ENCODE data around the gene PHACTR4. TPM values are rescaled to one million over a fixed set of nuclear protein-coding genes. Genes with fewer than 3 reads are reported as not detected.
"Not testable (repeated sequence)": the region's sequence is repeated elsewhere in the genome, so short reads cannot be mapped to it uniquely, and the experiment has no call there.

Gene PHACTR4
- total RNA-seq, 2 donors from 2014 or later, result 23.5 to 30.4 TPM

DNA sequence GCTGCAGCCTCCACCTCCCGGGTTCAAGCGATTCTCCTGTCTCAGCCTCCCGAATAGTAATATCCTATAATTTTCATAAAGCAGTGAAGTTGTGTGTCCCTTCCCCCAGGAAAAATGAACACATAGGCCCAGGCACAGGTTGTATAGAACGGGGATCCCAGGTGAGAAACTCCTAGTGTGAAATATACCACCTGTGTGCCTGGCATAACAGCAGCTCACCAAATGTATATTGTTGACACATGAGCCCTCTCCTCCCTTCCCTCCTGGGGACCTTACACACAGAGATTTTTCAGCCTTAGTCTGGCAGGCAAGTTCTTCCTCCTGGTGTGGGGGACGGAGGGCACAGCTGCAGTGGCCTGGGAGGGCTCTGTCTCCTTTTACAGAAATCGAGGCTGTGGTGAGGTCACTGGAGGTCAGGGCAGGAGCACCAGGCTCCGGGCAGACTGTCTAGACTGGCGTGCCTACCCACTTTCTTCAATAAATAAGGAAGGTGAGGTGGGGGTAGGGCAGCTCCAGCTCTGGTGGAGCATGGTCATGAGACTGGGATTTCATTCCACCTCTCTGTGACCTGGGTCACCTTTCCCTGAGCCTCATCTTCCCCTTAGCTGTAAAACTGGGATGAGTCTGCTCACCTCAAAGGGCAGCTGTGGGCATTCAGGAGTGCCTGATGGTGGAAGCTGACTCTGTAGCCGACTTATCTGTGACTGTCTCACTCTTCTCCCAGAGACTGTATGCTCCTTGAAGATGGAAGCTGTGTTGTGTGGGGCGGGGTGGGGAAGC lies 150.6 kb downstream of the PHACTR4 start:
- DNase-seq (ENCODE audit: low spot score in 2 of 2), result no peak
- H3K9me3 Mint-ChIP-seq, result no peaks in the 10 kb centered on the region
- H3K36me3 Mint-ChIP-seq, result peaks cover 9 to 25% of the 10 kb centered on the region in 2 donors
- peak overlapping the region in 1 of 2 donors; percentile 65 for H3K27ac Mint-ChIP-seq
- ATAC-seq, result no peak

DNA sequence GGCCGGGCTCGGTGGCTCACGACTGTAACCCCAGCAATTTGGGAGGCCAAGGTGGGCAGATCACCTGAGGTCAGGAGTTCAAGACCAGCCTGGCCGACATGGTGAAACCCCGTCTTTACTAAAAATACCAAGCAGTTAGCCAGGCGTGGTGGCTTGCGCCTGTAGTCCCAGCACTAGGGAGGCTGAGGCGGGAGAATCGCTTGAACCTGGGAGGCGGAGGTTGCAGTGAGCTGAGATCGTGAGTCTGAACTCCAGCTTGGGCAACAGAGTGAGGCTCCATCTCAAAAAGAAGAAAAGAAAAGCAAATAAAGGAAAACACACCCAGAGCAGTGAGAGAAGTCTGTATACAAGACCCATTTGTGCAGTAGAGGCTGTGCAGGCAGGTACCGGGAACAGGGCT lies 151.3 kb downstream of the PHACTR4 start:
- DNase-seq (ENCODE audit: low spot score in 2 of 2); ATAC-seq; H3K9me3 Mint-ChIP-seq: not testable (repeated sequence)
- peak overlapping the region in 1 of 2 donors; percentile 65 for H3K27ac Mint-ChIP-seq
- peaks cover 9 to 25% of the 10 kb centered on the region in 2 donors for H3K36me3 Mint-ChIP-seq

DNA sequence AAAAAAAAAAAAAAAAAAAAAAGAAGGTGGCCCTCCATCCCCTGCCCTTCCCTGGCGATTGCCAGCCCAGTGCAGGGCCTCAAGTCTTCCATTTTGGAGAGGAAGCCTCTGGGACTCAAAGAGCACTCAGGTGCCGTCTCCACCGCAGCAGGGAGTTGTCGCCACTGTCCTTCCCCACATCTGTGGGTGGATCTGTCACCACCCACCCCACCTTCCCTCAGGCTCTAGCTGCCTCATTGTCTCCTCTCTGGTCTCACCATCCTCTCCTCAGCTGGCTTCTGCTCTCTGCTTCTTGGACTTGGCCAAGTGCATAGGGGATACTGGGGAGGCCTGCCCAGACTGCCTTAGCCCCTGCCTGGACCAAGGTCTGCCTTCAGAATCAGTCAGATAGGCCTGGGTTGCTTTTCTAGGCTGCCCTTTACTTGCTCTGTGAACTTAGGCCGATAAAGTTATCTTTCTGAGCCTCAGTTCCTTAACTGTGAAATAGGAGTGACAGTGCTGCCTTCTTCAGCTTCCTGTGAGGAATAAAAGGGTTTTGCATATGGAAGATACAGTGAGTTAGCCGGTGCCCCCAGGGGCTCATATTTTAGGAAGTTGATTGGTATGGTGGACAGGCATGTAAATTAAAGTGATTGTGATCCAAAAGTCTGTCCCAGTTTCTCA lies 152.1 kb downstream of the PHACTR4 start:
- H3K27ac Mint-ChIP-seq, result peak overlapping the region in 1 of 2 donors; percentile 34
- no peak for DNase-seq (ENCODE audit: low spot score in 2 of 2)
- no peaks in the 10 kb centered on the region for H3K9me3 Mint-ChIP-seq
- H3K36me3 Mint-ChIP-seq, result peaks cover 9 to 25% of the 10 kb centered on the region in 2 donors
- ATAC-seq, result no peak

DNA sequence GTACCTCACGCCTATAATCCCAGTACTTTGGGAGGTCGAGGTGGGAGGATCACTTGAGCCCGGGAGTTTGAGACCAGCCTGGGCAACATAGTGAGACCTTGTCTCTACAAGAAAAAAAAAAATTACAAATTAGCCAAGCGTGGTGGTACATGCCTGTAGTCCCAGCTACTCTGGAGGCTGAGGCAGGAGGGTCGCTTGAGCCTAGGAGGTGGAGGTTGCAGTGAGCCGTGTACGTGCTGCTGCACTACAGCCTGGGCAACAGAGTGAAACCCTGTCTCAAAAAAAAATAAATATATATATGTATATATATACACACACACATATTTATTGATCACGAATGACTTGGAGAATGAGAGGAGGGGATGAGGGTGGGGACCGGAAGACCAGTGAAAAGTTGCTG lies 153.0 kb downstream of the PHACTR4 start:
- not testable (repeated sequence) for H3K9me3 Mint-ChIP-seq; DNase-seq (ENCODE audit: low spot score in 2 of 2); H3K27ac Mint-ChIP-seq; ATAC-seq
- H3K36me3 Mint-ChIP-seq, result peaks cover 9 to 25% of the 10 kb centered on the region in 2 donors

DNA sequence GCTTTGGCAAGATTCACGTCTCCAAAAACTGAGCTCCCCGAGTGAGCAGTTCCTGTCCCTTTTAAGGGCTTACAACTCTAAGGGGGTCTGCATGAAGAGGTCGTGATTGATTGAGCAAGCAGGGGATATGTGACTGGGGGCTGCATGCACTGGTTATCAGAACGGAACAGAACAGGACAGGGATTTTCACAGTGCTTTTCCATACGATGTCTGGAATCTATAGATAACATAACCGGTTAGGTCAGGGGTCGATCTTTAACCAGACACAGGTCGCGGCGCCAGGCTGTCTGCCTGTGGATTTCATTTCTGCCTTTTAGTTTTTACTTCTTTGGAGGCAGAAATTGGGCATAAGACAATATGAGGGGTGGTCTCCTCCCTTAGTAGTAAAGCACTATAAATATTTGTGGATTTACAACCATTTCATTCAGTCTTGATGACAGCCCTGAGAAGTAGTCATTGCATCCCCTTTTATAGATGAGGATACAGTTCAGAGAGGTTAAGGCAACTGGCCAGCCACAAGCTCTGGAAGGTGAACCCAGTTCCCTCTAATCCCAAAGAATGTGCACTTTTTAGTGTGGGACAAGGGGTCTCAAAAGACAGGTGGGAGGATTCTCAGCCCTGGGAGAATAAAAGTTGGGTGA lies 155.6 kb downstream of the PHACTR4 start:
- not testable (repeated sequence) for H3K9me3 Mint-ChIP-seq; DNase-seq (ENCODE audit: low spot score in 2 of 2); ATAC-seq
- Mint-ChIP-seq H3K36me3 (peaks cover 4 to 21% of the 10 kb centered on the region in 2 donors), H3K27ac (peak overlapping the region in 1 of 2 donors; percentile 11)

DNA sequence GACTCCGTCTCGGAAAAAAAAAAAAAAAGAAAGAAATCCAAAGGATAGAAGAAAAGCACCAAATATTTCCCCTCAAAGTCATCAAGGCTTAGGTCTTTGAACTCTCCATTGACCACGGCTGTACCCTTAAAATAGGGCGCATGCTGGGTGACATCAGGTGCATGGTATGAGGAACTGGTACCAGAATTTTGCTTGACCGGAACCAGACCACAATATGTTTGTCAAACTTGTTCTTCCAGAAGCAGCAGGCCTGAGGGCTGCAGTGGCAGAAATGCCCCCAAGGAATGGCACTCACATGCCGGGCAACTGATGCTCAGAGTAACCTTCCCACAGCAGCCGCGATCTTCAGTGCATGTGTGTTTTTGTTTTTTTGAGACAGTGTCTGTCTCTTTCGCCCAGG lies 157.3 kb downstream of the PHACTR4 start:
- DNase-seq (ENCODE audit: low spot score in 2 of 2), result no peak
- Mint-ChIP-seq H3K27ac (no peak overlapping the region), H3K36me3 (peaks cover 4 to 24% of the 10 kb centered on the region in 2 donors), H3K9me3 (no peaks in the 10 kb centered on the region)
- no peak for ATAC-seq

GRCh38 chr1:28530456-28530855 lies 160.9 kb downstream of the PHACTR4 start:
- Mint-ChIP-seq H3K36me3 (peaks cover 8 to 22% of the 10 kb centered on the region in 2 donors), H3K9me3 (no peaks in the 10 kb centered on the region), H3K27ac (no peak overlapping the region)
- DNase-seq (ENCODE audit: low spot score in 2 of 2) (no peak), ATAC-seq (no peak)

DNA sequence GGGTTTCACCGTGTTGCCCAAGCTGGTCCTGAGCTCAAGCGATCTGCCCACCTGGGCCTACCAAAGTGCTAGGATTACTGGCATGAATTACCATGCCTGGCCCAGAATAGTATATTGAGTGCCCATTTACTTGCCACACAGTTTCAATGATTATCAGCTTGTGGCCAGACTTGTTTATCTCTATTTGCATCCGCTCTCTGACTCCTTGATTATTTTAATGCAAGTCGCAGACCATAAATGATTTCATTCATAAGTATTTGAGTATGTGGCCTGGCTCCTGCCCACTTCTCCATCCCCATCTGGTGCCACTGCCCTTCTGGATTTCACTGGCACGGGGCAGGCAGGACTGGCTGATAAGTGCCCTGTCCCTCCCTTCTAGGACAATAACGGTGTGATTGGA lies 165.1 kb downstream of the PHACTR4 start:
- DNase-seq (ENCODE audit: low spot score in 2 of 2), result no peak
- no peaks in the 10 kb centered on the region for H3K9me3 Mint-ChIP-seq
- no peak for ATAC-seq
- peak overlapping the region in 1 of 2 donors; percentile 60 for H3K27ac Mint-ChIP-seq
- peaks cover 8 to 29% of the 10 kb centered on the region in 2 donors for H3K36me3 Mint-ChIP-seq

DNA sequence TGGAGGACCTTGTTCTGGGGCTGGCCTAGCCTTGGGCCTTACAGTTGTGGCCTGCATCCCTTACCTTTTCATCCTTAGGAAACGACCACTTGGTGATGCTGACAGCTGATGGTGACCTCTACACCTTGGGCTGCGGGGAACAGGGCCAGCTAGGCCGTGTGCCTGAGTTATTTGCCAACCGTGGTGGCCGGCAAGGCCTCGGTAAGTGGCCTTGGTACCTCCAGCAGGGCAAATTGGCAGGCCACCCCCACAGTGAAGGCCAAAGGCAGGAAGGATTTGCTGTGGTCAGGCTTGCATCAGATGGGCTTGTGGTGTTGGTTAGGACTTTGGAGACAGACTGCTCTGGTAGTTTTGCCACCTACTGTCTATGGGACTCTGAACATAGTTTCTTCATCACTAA lies 165.6 kb downstream of the PHACTR4 start:
- Mint-ChIP-seq H3K9me3 (no peaks in the 10 kb centered on the region), H3K27ac (peak overlapping the region in 1 of 2 donors; percentile 60), H3K36me3 (peaks cover 8 to 29% of the 10 kb centered on the region in 2 donors)
- DNase-seq (ENCODE audit: low spot score in 2 of 2) (no peak), ATAC-seq (no peak)

DNA sequence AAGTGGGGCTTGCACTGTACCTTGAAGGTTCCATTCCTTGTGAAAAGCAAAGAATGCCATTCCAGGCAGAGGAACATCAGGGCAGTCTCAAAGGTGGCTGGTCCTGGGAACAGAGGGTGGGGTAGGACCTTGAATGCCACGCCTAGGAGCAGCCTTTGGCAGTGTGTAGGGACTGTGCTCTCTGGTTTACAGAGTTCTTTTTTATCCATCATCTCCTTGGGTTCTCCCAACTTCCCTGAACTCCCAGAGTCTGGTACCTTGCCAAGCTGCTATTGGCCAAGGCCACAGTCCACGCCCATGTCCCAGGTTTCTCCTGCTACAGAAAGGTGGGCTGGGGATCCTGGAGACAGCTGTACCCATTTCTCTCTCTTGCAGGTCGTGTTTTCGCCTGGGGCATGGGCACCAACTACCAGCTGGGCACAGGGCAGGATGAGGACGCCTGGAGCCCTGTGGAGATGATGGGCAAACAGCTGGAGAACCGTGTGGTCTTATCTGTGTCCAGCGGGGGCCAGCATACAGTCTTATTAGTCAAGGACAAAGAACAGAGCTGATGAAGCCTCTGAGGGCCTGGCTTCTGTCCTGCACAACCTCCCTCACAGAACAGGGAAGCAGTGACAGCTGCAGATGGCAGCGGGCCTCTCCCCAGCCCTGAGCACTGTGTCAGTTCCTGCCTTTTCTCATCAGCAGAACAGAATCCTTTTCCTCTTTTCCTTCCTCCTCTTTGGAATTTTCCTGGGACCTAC lies 168.1 kb downstream of the PHACTR4 start:
- no peak for ATAC-seq

DNA sequence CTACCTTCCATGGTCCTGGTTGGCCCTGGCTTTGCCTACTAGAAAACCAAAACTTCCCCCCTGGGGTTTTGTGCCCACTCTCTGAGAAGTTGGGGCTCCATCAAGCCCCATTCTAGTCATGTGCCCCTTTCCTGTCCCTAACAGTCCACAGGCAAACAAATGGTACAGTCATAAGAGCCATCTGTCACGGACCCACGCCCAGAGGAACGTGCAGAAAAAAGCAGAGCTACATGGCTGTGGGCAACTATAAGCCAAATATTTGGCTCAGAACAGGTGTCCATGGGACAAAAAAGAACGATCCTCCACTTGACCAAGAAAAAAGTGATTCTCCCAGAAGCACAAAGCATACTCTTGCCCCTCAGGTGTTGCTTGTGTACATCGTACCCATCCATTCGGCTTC lies 168.7 kb downstream of the PHACTR4 start:
- no peak for ATAC-seq
- no peak overlapping the region for H3K27ac Mint-ChIP-seq
- DNase-seq (ENCODE audit: low spot score in 2 of 2), result no peak
- peaks cover 8 to 12% of the 10 kb centered on the region in 2 donors for H3K36me3 Mint-ChIP-seq
- no peaks in the 10 kb centered on the region for H3K9me3 Mint-ChIP-seq

More for the DNA sequence above, 168.1 kb downstream of the PHACTR4 start:
- peaks cover 8 to 13% of the 10 kb centered on the region in 2 donors for H3K36me3 Mint-ChIP-seq
- H3K9me3 Mint-ChIP-seq, result no peaks in the 10 kb centered on the region
- no peak for DNase-seq (ENCODE audit: low spot score in 2 of 2)
- H3K27ac Mint-ChIP-seq, result no peak overlapping the region

DNA sequence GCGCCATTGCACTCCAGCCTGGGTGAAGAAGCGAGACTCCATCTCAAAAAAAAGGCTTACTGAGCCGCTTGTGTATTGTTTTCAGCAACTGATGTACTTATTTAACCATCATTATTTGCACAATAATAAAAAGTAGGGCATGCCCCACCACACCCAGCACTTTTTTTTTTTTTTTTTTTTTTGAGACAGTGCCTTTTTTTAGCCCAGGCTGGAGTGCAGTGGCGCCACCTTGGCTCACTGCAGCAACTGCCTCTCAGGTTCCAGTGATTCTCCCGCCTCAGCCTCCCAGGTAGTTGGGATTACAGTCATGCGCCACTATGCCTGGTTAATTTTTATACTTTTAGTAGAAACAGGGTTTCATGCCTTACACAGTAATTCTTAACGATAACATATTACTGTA lies 171.1 kb downstream of the PHACTR4 start:
- Mint-ChIP-seq H3K27ac (no peak overlapping the region), H3K36me3 (peaks cover 0 to 7% of the 10 kb centered on the region in 2 donors), H3K9me3 (no peaks in the 10 kb centered on the region)
- ATAC-seq (no peak), DNase-seq (ENCODE audit: low spot score in 2 of 2) (no peak)

- ATAC-seq; H3K9me3 Mint-ChIP-seq; H3K36me3 Mint-ChIP-seq; DNase-seq (ENCODE audit: low spot score in 2 of 2); H3K27ac Mint-ChIP-seq: not testable (repeated sequence)
These were observed 172.0 kb downstream of the PHACTR4 start for GRCh38 chr1:28541414-28542015.

- Mint-ChIP-seq H3K36me3 (no peaks in the 10 kb centered on the region), H3K9me3 (no peaks in the 10 kb centered on the region), H3K27ac (peak overlapping the region in 1 of 2 donors; percentile 60)
- ATAC-seq (no peak), DNase-seq (ENCODE audit: low spot score in 2 of 2) (no peak)
These were observed 175.7 kb downstream of the PHACTR4 start for GRCh38 chr1:28545246-28545628.

GRCh38 chr1:28548318-28548717 lies 178.8 kb downstream of the PHACTR4 start:
- peaks cover 6% of the 10 kb centered on the region in 2 donors for H3K36me3 Mint-ChIP-seq
- H3K9me3 Mint-ChIP-seq, result no peaks in the 10 kb centered on the region
- ATAC-seq (no peak), DNase-seq (ENCODE audit: low spot score in 2 of 2) (no peak)
- H3K27ac Mint-ChIP-seq, result no peak overlapping the region

Measured in activated naive CD4-positive, alpha-beta T cell treated with anti-CD3 and anti-CD28 coated beads, Interleukin-2, amount 50 U/mL, for 72 hours (primary cell).